ENCODE results near the gene AGO3. TPM values are rescaled to one million over a fixed set of nuclear protein-coding genes. Genes with fewer than 3 reads are reported as not detected.

The AGO3 gene
- total and polyA plus RNA-seq, 2 donors (not counting 3 experiments of a cell fraction or from before 2014, with no cell fraction given): 10.4 to 21.1 TPM

DNA sequence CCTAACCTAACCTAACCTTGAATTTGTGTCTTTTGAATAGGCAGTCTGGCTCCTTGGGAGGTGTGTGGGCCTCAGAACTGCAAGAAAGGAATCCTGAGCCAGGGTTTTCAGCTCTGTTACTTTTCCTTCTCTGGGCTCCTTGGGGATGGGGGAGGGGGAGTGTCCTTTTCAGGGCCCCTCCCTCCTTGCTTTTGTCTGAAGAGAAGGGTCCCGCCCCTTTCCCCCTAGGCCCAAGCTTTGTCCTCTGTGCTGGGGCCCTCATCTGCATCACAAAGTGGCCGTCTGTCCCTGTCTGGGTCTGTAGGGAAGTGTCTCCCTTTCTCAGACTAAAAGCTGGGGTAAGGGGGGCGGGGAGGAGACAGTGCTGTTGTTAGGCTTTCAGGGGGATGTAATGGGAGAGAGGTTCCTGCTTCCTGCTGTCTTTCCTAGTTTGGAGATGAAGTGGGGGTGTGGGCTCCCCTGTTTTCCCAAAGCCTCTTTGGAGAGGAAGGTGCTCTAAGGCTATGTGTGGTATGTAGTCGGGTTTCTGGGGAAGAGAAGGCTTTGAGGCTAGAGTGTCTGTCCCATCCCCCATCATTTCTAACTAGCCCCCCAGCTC, 44.8 kb upstream of the AGO3 start:
- Histone ChIP-seq H3K4me3 (replicated peaks in 1 of 3; ENCODE audit: insufficient read depth in 1 of 3, low read depth in 1 of 3, low read length in 3 of 3) (no peak overlapping the region), H3K27ac (ENCODE audit: insufficient read depth, low read depth, low read length) (no peak overlapping the region), H2AFZ (ENCODE audit: low read depth, low read length) (no peak overlapping the region), H3K27me3 (ENCODE audit: control insufficient read depth in 2 of 2, insufficient read depth in 2 of 2, low read length in 2 of 2) (no peaks in the 10 kb centered on the region), H3K36me3 (ENCODE audit: control insufficient read depth in 2 of 2, extremely low read depth in 1 of 2, insufficient read depth in 2 of 2, low read length in 2 of 2) (peaks cover 0 to 3% of the 10 kb centered on the region in 2 experiments), H3K9ac (replicated peaks; ENCODE audit: extremely low read depth, insufficient read depth, low read length) (no peak overlapping the region), H3K9me1 (replicated peaks; ENCODE audit: control insufficient read depth, extremely low read depth, insufficient read depth, low read length) (no peaks in the 10 kb centered on the region), H3K9me3 (replicated peaks; ENCODE audit: control insufficient read depth, insufficient read depth, low read length) (no peaks in the 10 kb centered on the region), H3K4me2 (ENCODE audit: insufficient read depth, low read length) (no peak overlapping the region), H4K20me1 (replicated peaks; ENCODE audit: control insufficient read depth, extremely low read depth, insufficient read depth, low read length) (no peaks in the 10 kb centered on the region), H3K4me1 (ENCODE audit: control insufficient read depth, extremely low read depth, insufficient read depth, low read length) (peaks cover 17% of the 10 kb centered on the region), H3K79me2 (ENCODE audit: control insufficient read depth, insufficient read depth, low read length) (peaks cover 16% of the 10 kb centered on the region)
- ChIA-PET POLR2A (no interaction called here), CTCF (interaction anchor here (1.7 kb wide), 1 partner anchor 14 kb away, joined by 5 read pairs; no protein-coding TSS in a partner anchor)
- DNase-seq (ENCODE audit: low read depth, low spot score) (no peak), FAIRE-seq (no peak)
- BruUV-seq (replicated peaks): no TSS peak
- no peak for TF ChIP-seq POLR2A (IDR thresholded peaks at IDR 0.05; ENCODE audit: low read depth, low read length)
- TF ChIP-seq, protein P1, sequence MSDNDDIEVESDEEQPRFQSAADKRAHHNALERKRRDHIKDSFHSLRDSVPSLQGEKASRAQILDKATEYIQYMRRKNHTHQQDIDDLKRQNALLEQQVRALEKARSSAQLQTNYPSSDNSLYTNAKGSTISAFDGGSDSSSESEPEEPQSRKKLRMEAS (IDR thresholded peaks at IDR 0.05; ENCODE audit: insufficient read depth, insufficient read length): no peak
- no peak for TF ChIP-seq EZH2 (IDR thresholded peaks at IDR 0.05; ENCODE audit: borderline replicate concordance, low read depth, low read length, severe bottlenecking)
- TF ChIP-seq FOS (IDR thresholded peaks at IDR 0.05; ENCODE audit: borderline replicate concordance, insufficient read depth, low read length): no peak
- TF ChIP-seq, protein P2, sequence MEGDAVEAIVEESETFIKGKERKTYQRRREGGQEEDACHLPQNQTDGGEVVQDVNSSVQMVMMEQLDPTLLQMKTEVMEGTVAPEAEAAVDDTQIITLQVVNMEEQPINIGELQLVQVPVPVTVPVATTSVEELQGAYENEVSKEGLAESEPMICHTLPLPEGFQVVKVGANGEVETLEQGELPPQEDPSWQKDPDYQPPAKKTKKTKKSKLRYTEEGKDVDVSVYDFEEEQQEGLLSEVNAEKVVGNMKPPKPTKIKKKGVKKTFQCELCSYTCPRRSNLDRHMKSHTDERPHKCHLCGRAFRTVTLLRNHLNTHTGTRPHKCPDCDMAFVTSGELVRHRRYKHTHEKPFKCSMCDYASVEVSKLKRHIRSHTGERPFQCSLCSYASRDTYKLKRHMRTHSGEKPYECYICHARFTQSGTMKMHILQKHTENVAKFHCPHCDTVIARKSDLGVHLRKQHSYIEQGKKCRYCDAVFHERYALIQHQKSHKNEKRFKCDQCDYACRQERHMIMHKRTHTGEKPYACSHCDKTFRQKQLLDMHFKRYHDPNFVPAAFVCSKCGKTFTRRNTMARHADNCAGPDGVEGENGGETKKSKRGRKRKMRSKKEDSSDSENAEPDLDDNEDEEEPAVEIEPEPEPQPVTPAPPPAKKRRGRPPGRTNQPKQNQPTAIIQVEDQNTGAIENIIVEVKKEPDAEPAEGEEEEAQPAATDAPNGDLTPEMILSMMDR (IDR thresholded peaks at IDR 0.05; ENCODE audit: extremely low read depth in 1 of 2, insufficient read depth in 1 of 2, low read depth in 1 of 2, low read length in 2 of 2): no peak
- TF ChIP-seq POLR2AphosphoS5 (IDR thresholded peaks at IDR 0.05; ENCODE audit: insufficient read depth, low read depth, low read length): no peak
- no peak for TF ChIP-seq JUN (IDR thresholded peaks at IDR 0.05; ENCODE audit: borderline replicate concordance, insufficient read depth, insufficient read length, low read depth)
- no peak for TF ChIP-seq MYC (IDR thresholded peaks at IDR 0.05; ENCODE audit: low read depth, low read length)
- no peak for TF ChIP-seq GATA2 (IDR thresholded peaks at IDR 0.05; ENCODE audit: insufficient read depth, insufficient read length, low read depth, low read length)
- dilution Hi-C loops (cut with MboI; ENCODE audit: extremely low pct_ligation_motif_present, low sequenced_read_pairs): no loop called here
- intact Hi-C loops (cut with micrococcal nuclease): no loop called here

Data from endothelial cell of umbilical vein (primary cell).